Body of pancreas (tissue), 4 donors: ENCODE data around the gene CHRNB4. TPM values are rescaled to one million over a fixed set of nuclear protein-coding genes. Genes with fewer than 3 reads are reported as not detected.
A peak's percentile ranks its signal among the peaks of the same experiment; 100 is the strongest.

Experiments used
- ATAC-seq: fragments of 150-250 bp; one replicate; pipeline ENCODE4 v1.9.1; 2016
- DNase-seq, 4 donors: peaks; one replicate each; pipeline ENCODE4 v3.0.0-alpha.2; 2019
- H3K27ac ChIP-seq, 4 donors: fragments of 200-600 bp; sonication (generic); 1 replicate in 3 of 4; 2 replicates in 1 of 4; pipeline versions ENCODE4 v1.5.1 to v1.6.1; 2016 to 2019; ENCODE audit warnings: mild to moderate bottlenecking in 1 of 4, mixed read lengths in 1 of 4, moderate library complexity in 1 of 4
- H3K27me3 ChIP-seq, 2 donors: fragments of 200-600 bp; sonication (generic); one replicate each; pipeline ENCODE4 v1.6.0; 2016; ENCODE audit warnings: mild to moderate bottlenecking in 1 of 2
- H3K36me3 ChIP-seq, 2 donors: fragments of 200-600 bp; sonication (generic); replicated peaks in 1 of 2; 2 replicates each; pipeline ENCODE4 v1.5.1; 2016; ENCODE audit warnings: low read depth in 2 of 2; ENCODE audit not compliant: insufficient read depth in 1 of 2
- H3K4me1 ChIP-seq: fragments of 200-600 bp; sonication (generic); one replicate; pipeline ENCODE4 v1.6.0; 2016
- H3K4me3 ChIP-seq, 2 donors: fragments of 200-600 bp; sonication (generic); 1 replicate in 1 of 2; 2 replicates in 1 of 2; pipeline ENCODE4 v1.5.1; 2016 to 2019
- H3K9me3 ChIP-seq, 3 donors: fragments of 200-600 bp; sonication (generic); 1 replicate in 2 of 3; 2 replicates in 1 of 3; pipeline ENCODE4 v1.5.1; 2016
- POLR2A ChIP-seq, 3 donors: fragments of 450-650 bp; IDR thresholded peaks; one replicate each; pipeline ENCODE4 v1.6.1; 2016; ENCODE audit warnings: antibody characterized with exemption in 3 of 3, mild to moderate bottlenecking in 2 of 3
- WGBS, 2 donors: methylation state at CpG; one replicate each; pipeline ENCODE4 v1.1.5; 2017; 5-methylcytosine and 5-hydroxymethylcytosine counted together
- intact Hi-C: fragments of 100-400 bp; cut with DNase I; formaldehyde crosslinking; loops from one replicate; pipeline ENCODE4 v1.15.1; 2023
- total RNA-seq, 2 donors: library from RNA; depleted of rRNA; stranded (reverse); fragments of >200 nt; gene quantifications; one replicate each; pipeline ENCODE4 v1.1.0, GENCODE V29; 2016
- TF ChIP-seq, protein P1 (sequence below), 7 experiments: fragments of 450-650 bp in 4 of 7; fragments of 200-600 bp in 3 of 7; sonication (generic) in 3 of 7; IDR thresholded peaks; one replicate each; pipeline ENCODE4 v1.5.1; 2016 to 2019; ENCODE audit warnings: antibody characterized with exemption in 7 of 7

The CHRNB4 gene
- total RNA-seq, 2 donors from 2014 or later: not detected

DNA sequence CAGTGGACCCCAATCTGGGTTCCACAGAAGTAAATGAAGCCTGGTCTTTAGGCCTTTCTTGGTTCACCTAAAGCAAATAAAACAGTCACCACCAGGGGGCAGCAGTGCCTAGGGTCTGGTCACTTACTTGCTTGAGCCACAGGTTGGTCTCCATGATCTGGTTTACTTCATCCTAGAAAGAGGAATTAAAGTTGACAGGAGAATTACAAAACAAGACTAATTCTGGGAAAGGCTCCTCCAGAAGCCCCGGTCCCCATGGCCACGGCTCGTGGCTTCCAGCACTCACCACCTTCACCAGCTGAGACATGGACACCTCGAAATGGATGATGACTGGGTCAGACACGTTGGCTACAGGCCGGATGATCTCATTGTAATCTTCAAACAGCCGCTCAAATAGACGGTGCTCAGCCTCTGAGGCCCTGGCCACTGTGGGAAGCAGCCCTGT lies 22.5 kb downstream of the CHRNB4 start:
- peaks cover 0 to 8% of the 10 kb centered on the region in 2 donors for H3K27me3 ChIP-seq
- H3K36me3 ChIP-seq: no peaks in the 10 kb centered on the region
- intact Hi-C loops: loop anchor here (5.0 kb wide), 1 partner anchor 139 kb away; no protein-coding TSS in a partner anchor
- no peaks in the 10 kb centered on the region for H3K9me3 ChIP-seq
- DNase-seq (peak; percentile 86 to 91 (median 90)), ATAC-seq (peak; percentile 83)
- peaks cover 9% of the 10 kb centered on the region for H3K4me1 ChIP-seq
- 15 to 20% methylated on average over 4 to 8 of the region's 8 CpGs for WGBS, 2 donors
- no peak overlapping the region for H3K4me3 ChIP-seq
- TF ChIP-seq, protein P1, sequence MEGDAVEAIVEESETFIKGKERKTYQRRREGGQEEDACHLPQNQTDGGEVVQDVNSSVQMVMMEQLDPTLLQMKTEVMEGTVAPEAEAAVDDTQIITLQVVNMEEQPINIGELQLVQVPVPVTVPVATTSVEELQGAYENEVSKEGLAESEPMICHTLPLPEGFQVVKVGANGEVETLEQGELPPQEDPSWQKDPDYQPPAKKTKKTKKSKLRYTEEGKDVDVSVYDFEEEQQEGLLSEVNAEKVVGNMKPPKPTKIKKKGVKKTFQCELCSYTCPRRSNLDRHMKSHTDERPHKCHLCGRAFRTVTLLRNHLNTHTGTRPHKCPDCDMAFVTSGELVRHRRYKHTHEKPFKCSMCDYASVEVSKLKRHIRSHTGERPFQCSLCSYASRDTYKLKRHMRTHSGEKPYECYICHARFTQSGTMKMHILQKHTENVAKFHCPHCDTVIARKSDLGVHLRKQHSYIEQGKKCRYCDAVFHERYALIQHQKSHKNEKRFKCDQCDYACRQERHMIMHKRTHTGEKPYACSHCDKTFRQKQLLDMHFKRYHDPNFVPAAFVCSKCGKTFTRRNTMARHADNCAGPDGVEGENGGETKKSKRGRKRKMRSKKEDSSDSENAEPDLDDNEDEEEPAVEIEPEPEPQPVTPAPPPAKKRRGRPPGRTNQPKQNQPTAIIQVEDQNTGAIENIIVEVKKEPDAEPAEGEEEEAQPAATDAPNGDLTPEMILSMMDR (IDR thresholded peaks at IDR 0.05): peak; percentile 70 to 86 (median 79)
- no peak for TF ChIP-seq POLR2A (IDR thresholded peaks at IDR 0.05)
- no peak overlapping the region for H3K27ac ChIP-seq

DNA sequence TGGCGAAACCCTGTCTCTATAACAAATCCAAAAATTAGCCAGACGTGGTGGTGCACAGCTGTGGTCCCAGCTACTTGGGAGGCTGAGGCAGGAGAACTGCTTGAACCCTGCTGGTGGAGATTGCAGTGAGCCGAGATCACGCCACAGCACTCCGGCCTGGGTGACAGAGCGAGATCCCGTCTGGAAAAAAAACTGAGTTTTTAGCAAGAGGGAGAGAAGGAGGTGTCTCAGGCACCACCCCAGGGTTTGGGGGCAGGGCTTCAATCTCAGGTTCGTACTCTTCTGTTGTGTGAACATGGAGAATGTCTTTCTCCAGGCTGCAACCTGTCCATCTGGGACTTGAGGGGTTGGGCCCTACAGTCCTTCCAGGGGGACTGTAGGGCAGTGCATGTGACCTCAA lies 22.9 kb downstream of the CHRNB4 start:
- no peaks in the 10 kb centered on the region for H3K9me3 ChIP-seq
- intact Hi-C loops: loop anchor here (5.0 kb wide), 1 partner anchor 139 kb away; no protein-coding TSS in a partner anchor
- no peak overlapping the region for H3K4me3 ChIP-seq
- H3K27me3 ChIP-seq: peaks cover 0 to 8% of the 10 kb centered on the region in 2 donors
- TF ChIP-seq POLR2A (IDR thresholded peaks at IDR 0.05): no peak
- TF ChIP-seq, protein P1 (IDR thresholded peaks at IDR 0.05): no peak
- H3K27ac ChIP-seq: no peak overlapping the region
- DNase-seq (no peak), ATAC-seq (no peak)
- 72 to 73% methylated on average over 7 to 8 of the region's 8 CpGs for WGBS, 2 donors
- H3K36me3 ChIP-seq: no peaks in the 10 kb centered on the region
- H3K4me1 ChIP-seq: peaks cover 9% of the 10 kb centered on the region

DNA sequence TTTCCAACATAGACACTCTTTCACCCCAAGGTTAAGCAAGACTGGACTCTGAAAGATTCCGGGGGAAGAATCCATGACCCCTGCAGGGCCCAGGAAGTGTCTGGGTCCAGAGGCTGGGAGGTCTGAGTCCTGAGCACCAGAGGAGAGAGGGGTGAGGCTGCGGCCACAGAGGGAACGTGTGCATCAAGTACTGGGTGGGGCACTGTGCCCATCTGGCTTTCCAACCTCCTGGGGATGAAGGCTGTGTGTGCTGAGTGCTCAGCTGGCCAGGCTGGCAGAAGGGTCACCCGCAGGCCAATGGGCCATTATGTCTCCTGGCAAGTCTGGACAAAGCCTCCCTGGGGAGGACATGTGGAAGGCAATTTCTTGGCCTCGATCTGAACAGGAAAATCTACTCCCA lies 23.5 kb downstream of the CHRNB4 start:
- TF ChIP-seq POLR2A (IDR thresholded peaks at IDR 0.05): no peak
- TF ChIP-seq, protein P1 (IDR thresholded peaks at IDR 0.05): no peak
- DNase-seq: no peak
- ATAC-seq: no peak
- 66% methylated on average over 5 of the region's 5 CpGs; no CpG with 5 or more reads in 1 of the 2 donors for WGBS, 2 donors
- Histone ChIP-seq H3K36me3 (no peaks in the 10 kb centered on the region), H3K9me3 (no peaks in the 10 kb centered on the region), H3K4me1 (peaks cover 9% of the 10 kb centered on the region), H3K27ac (no peak overlapping the region), H3K27me3 (peaks cover 0 to 8% of the 10 kb centered on the region in 2 donors), H3K4me3 (no peak overlapping the region)
- intact Hi-C loops: loop anchor here (5.0 kb wide), 1 partner anchor 140 kb away; no protein-coding TSS in a partner anchor

DNA sequence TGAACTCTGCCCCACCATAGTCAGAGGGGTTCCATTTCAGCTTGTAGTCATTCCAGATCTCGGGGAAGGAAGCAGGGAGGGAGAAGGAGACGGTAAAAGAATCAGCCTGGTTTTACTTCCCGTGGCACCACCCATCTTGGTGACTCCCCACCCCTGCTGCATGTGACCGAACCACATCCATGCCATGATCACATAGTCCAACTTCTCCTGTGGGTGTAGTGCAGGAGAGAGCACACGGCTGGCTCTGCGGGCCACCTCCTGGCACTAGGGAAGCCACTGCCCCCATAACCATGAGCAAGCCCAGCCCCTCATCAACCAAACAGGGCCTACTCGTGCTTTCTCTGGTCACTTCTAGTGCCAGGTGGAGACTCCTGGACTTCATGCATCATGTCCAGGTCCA lies 23.9 kb downstream of the CHRNB4 start:
- intact Hi-C loops: loop anchor here (5.0 kb wide), 1 partner anchor 140 kb away; no protein-coding TSS in a partner anchor
- H3K27me3 ChIP-seq: peaks cover 0 to 8% of the 10 kb centered on the region in 2 donors
- no peaks in the 10 kb centered on the region for H3K36me3 ChIP-seq
- no peak overlapping the region for H3K27ac ChIP-seq
- DNase-seq (no peak), ATAC-seq (no peak)
- no peaks in the 10 kb centered on the region for H3K9me3 ChIP-seq
- H3K4me1 ChIP-seq: peaks cover 9% of the 10 kb centered on the region
- 69 to 78% methylated on average over 4 to 7 of the region's 7 CpGs for WGBS, 2 donors
- TF ChIP-seq, protein P1 (IDR thresholded peaks at IDR 0.05): no peak
- TF ChIP-seq POLR2A (IDR thresholded peaks at IDR 0.05): no peak
- no peak overlapping the region for H3K4me3 ChIP-seq

DNA sequence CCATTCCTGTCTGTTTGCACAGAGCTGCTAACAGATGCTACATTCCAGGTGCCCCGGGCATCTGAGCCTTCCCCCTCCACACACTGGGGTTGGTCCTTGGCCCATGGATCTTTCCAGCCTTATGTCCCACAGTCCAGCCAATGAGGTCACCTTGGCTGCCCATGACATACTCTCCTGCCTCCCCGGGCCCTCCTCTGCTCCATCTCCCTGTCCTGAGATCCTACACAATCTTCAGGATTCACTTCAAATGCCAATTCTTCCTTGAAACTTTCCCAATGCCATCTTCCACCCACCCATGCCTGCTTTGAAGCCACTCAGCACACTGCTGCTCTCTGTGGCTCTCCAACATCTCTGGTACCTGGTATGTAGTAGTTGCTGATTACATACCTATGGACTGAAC lies 24.5 kb downstream of the CHRNB4 start:
- no peak for DNase-seq
- intact Hi-C loops: loop anchor here (5.0 kb wide), 1 partner anchor 141 kb away; no protein-coding TSS in a partner anchor
- peaks cover 9% of the 10 kb centered on the region for H3K4me1 ChIP-seq
- 66% methylated on average over 2 of the region's 2 CpGs for WGBS, 2 donors
- no peaks in the 10 kb centered on the region for H3K36me3 ChIP-seq
- ATAC-seq: no peak
- H3K4me3 ChIP-seq: no peak overlapping the region
- no peaks in the 10 kb centered on the region for H3K9me3 ChIP-seq
- TF ChIP-seq POLR2A (IDR thresholded peaks at IDR 0.05): no peak
- TF ChIP-seq, protein P1 (IDR thresholded peaks at IDR 0.05): no peak
- no peak overlapping the region for H3K27ac ChIP-seq
- peaks cover 0 to 8% of the 10 kb centered on the region in 2 donors for H3K27me3 ChIP-seq
